ENCODE data around the gene EML4. TPM values are rescaled to one million over a fixed set of nuclear protein-coding genes. Genes with fewer than 3 reads are reported as not detected.

EML4 gene
- total RNA-seq, 4 donors from 2014 or later = 20.8 to 29.8 (median 25.3) TPM

GRCh38 chr2:42359304-42359964, 190.3 kb downstream of the EML4 start:
- Histone ChIP-seq H3K27me3 (no peaks in the 10 kb centered on the region), H3K27ac (peak overlapping the region in 2 of 4 donors; percentile 91 to 97), H3K9me3 (no peaks in the 10 kb centered on the region), H3K36me3 (no peaks in the 10 kb centered on the region), H3K4me1 (peaks cover 0 to 58% (median 15%) of the 10 kb centered on the region in 4 donors), H3K4me3 (peak overlapping the region; percentile 81 to 100 (median 98))
- WGBS, 2 donors = 44% methylated on average over 6 of the region's 6 CpGs
- TF ChIP-seq CTCF (IDR thresholded peaks at IDR 0.05) (no peak), POLR2A (IDR thresholded peaks at IDR 0.05) (no peak), EP300 (IDR thresholded peaks at IDR 0.05) (no peak)
- no peak for DNase-seq (ENCODE audit: low spot score in 2 of 2)

- Histone ChIP-seq H3K4me1 (peaks cover 0 to 52% (median 15%) of the 10 kb centered on the region in 4 donors), H3K27me3 (no peaks in the 10 kb centered on the region), H3K36me3 (no peaks in the 10 kb centered on the region), H3K4me3 (peak overlapping the region; percentile 81 to 100 (median 98)), H3K27ac (peak overlapping the region in 3 of 4 donors; percentile 91 to 97 (median 93)), H3K9me3 (no peaks in the 10 kb centered on the region)
- TF ChIP-seq POLR2A (IDR thresholded peaks at IDR 0.05) (no peak), CTCF (IDR thresholded peaks at IDR 0.05) (no peak), EP300 (IDR thresholded peaks at IDR 0.05) (no peak)
- 12 to 16% methylated on average over 12 of the region's 12 CpGs for WGBS, 2 donors
- no peak for DNase-seq (ENCODE audit: low spot score in 2 of 2)
Observed at GRCh38 chr2:42359965-42360483, 190.9 kb downstream of the EML4 start.

DNA sequence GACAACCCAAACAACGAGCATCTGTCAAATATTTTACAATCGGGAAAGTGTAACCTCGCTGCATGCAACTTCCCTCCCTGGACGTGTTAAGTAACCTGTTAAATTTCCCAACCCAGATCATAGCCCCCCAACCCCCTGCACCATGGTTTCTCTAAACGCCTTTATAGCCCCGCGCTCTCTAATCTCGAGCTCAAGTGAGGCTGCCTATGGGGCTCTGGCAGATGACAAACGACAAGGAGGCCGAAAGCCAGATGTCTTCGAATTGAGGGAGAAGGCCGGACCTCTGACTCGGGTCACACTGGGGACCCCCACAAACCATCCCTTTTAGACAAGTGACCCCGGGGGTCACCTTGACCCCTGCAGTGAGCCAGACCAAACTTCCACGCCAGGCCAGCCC, 191.3 kb downstream of the EML4 start:
- DNase-seq (ENCODE audit: low spot score in 2 of 2) = no peak
- TF ChIP-seq EP300 (IDR thresholded peaks at IDR 0.05) (no peak), CTCF (IDR thresholded peaks at IDR 0.05) (no peak), POLR2A (IDR thresholded peaks at IDR 0.05) (no peak)
- Histone ChIP-seq H3K9me3 (no peaks in the 10 kb centered on the region), H3K36me3 (no peaks in the 10 kb centered on the region), H3K27ac (peak overlapping the region; percentile 91 to 97 (median 94)), H3K4me3 (peak overlapping the region; percentile 81 to 100 (median 98)), H3K27me3 (no peaks in the 10 kb centered on the region), H3K4me1 (peaks cover 0 to 48% (median 15%) of the 10 kb centered on the region in 4 donors)
- 1% methylated on average over 15 of the region's 15 CpGs for WGBS, 2 donors

DNA sequence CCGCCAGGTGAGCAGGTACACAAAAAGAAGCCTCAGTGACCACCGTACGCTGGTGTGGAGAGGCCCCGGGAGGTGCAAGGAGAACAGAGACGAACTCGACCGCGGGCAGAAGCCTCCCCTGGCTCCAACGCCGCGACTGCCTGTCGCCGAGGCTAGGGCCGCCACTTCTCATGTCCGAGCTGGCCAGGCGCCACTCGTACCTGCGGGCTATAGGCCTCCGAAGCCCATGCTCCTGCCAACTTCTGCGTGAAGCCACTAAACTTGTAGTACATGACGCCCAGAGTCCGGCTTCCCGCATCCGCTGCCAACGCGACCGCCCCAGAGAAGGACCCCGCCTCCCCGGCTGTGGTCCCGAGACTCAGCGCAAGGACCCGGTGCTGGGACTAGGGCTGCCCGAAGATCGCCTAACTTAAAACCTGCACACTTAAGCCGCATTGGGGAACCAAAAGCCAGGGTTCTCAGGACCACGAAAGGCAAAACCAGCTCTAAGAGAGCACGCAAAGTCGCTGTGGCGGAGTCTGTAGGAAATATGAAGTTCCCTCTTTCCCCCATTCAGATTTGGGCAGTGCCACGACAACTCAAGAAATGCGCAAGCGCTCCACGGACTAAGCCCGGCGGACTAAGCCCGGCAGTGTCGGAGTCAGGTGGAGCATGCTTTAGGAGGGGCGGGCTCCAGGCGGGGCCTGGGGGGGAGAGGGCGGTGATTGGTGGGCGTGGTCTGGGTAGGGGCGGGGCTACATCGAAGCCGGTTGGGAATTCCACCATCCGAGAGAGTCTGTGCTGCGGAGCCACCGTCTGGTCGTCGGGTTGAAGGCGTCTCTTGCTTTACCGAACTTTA, 192.0 kb downstream of the EML4 start, which contains the start of gene COX7A2L:
Gene COX7A2L, minus strand, starts transcription at position 328 of the 838 bp plus-strand sequence. Its CDS starts 56 bp downstream, at position 272.
- H3K27ac ChIP-seq = peak within 1 kb of the TSS; percentile 91 to 97 (median 94)
- peaks cover 0 to 45% (median 15%) of the 10 kb centered on the region in 4 donors for H3K4me1 ChIP-seq
- DNase-seq (ENCODE audit: low spot score in 2 of 2) = peak; percentile 93 to 94
- WGBS, 2 donors = 0% methylated on average over 34 to 48 of the region's 61 CpGs
- TF ChIP-seq CTCF (IDR thresholded peaks at IDR 0.05) = peak in 4 of 5 experiments; percentile 22 to 61 (median 44)
- peak in 1 of 2 donors; percentile 68 for TF ChIP-seq POLR2A (IDR thresholded peaks at IDR 0.05)
- TF ChIP-seq EP300 (IDR thresholded peaks at IDR 0.05) = peak; percentile 89 to 94
- H3K27me3 ChIP-seq = no peaks in the 10 kb centered on the region
- no peaks in the 10 kb centered on the region for H3K9me3 ChIP-seq
- no peaks in the 10 kb centered on the region for H3K36me3 ChIP-seq
- H3K4me3 ChIP-seq = peak within 1 kb of the TSS; percentile 81 to 100 (median 98)

Measured in tibial nerve (tissue), 4 donors.